ENCODE measurements around the gene MRPS24.

The MRPS24 gene

DNA sequence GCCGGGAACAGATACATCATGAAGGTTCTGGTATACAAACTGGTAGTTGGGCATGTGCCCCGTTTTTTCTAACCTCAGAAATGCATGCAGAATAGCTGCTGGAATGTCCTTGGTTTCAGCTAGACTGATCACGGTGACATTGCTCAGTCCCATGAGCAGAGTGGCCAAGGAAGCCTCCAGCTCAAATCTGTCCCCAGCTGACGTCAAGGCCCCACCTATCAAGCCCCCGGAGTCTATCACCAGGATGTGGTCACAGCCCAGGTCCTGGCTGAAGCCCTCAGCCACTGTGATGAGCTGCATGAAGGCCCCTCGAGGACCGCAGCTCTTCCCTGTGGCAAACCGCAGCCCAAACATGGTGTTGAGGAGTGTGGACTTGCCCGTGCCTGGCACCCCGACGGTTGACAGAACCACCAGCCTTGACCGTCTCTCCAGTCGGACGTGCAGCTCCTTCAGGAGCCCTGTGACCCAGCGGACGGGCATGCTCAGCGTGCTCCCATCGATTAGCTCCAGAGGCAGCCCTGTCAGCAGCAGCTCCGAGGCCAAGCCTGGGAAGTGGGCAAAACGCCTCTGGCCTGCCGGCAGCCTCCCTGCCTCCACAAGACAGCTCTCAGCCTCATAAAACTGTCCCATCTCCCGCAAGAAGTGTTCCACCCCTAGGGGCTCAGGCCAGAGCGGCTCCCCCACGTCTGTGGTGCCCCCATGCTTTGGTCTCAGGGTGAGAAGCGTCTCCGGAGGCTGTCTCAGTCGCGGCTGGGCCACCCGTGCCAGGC lies 7.8 kb upstream of the MRPS24 start:
- DNase-seq, result no peak

DNA sequence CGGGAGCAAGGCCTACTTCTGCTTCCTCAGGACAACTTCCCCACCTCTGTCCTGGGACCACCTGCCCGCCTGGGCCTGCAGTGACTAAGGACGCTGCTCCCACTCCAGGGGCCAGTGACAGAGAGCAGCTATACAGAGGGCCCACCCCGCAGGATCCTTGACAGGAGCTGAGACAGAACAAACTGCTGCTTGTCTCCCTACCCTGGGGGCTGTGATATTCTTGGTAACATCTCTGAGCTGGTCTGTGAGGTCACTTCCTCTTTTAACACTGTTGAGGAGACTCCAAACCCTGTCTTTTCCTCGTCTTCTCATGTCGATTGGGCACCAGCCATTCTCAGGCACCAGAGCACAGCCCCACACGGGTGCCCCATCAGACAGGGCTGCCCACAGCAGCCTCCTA lies 6.9 kb upstream of the MRPS24 start:
- peak; percentile 39 for DNase-seq

DNA sequence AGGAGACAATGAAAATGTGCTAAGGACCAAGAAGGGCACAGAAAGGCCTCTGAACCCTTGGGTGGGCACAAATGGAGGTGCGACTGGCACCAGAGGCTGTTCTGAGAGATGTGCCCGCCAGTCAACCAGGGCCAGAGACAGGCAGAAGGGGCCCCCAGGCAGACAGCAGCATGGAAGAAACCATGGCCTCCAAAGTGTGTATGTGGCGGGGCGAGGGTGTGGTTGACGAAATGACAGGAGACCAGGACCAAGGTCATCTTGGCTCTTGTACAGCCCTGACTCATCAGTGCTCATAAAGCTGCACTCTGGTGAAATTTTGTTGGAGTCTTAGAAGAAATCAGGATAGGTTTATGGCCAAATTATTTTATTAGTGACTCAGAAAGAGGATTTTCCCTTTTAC lies 4.0 kb upstream of the MRPS24 start:
- DNase-seq, result no peak

DNA sequence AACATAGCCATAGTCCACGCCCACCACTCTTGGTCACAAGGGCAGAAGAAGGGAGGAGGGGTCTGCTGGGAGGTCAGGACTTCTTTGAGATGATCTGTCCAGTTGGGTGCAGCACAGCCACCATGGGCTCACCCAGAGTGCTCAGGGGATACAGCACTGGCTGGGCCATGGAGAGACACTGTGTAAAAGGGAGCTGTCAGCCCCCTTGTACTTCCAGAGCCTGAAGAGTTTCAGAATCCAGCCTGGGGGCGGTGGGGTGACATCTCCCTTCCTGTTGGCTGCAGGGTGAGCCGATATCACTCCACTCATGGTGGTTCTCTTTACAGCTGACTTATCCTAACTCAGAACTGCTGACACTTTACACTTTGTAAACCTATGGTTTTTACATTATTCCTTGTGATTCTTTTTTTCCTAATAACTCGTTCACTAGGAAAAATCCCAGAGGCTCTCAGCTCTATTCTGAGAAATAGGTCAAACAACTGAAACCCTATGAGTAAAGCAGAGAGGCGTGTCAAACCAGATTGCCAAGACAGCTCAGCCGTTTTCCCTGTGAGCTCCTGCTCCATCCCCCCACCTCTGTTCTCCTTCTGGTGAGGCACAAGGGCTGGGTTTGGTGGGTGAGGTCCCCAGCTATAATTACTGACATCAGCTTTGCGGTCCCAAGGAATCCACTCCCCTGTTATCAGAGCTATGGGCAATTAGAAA lies 3.2 kb upstream of the MRPS24 start:
- DNase-seq, result no peak

DNA sequence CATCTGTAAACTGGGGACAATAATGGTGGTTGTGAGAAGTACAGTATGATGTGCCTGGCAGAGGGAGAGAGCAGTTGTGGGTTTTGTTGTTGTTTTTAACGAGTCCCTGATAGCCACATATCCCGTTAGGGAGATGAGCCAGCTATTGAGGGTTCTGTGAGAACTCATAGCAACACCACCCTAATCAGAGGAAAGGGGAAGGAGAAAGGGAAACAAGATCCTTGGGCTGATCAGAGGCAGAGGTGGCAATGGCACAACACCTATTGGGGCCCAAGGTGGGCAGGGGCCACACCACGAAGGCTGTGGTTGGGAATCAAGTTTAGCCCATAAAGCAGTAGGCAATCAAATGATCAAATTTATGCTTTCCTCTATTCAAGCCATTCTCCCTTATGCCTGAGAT lies 1.7 kb upstream of the MRPS24 start:
- no peak for DNase-seq

DNA sequence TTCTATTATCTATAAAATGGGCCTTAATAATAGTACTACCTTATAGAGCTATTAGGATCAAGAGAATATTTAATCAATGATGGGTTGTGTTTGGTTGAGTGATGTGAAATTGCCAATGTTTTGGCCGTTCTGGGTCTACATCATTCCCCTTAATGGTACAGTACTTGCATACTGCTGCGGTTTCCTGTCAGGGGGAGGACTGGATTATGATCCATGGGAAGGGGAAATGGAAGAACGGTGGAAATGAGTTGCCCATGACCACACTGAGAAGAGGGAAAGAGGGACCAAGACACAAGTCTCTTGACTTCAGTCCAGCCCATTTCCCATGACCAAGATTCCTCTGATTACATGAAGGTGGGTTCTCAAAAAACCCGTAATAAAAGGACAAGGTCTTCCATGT lies 999 bp upstream of the MRPS24 start:
- no peak for DNase-seq

DNA sequence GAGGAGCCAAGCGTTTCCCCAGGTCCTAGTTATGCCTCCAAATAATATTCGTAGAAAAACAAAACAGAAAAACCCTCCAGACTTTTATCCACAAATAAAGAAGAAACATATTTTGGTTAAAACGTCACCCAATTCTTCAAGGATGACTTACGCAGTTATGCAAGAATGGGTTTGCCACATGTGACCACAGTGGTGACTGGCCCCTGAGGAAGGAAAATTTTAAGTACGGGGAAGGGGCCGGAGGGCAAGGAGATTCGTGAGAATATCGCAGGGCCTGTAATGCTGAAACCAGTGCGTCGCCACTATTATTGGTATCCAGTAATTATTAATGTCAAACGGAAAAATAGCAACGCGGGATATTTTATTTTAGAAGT lies 537 bp upstream of the MRPS24 start:
- DNase-seq, result peak; percentile 69

DNA sequence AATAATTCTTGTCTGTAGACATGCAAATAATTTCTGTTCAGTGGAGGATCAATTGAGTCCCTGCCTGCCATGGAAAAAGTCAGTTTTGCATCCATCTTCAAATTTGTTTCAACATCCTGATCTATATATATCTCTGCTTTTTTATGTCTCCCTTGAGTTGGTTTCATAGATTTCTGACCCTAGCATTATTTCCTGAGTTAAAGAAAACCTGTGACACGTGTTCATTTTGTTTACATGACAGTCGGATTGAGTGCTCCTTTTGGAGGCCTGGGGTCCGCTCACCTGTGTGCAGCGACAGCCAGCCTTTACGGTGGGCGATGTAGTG lies 674 bp downstream of the MRPS24 start:
- no peak for DNase-seq

DNA sequence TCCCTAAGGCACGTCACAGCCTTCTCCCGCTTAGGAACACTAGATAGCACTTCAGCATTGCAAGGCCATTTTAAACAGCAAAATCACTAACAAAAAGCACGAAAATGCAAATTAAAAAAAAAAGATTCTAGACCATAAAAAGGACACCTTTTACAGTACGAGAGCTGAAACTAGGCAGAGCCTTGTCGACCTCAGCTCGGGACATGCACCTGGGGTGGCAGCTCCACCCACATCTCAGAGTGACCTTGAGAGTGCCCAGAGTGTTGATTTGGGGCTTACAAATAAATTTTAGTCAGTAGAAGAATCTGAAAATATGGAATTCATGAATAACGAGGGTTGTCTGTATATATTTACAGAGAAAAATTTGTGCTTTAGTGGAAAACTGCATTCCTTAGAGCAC lies 1.1 kb downstream of the MRPS24 start:
- DNase-seq, result no peak

DNA sequence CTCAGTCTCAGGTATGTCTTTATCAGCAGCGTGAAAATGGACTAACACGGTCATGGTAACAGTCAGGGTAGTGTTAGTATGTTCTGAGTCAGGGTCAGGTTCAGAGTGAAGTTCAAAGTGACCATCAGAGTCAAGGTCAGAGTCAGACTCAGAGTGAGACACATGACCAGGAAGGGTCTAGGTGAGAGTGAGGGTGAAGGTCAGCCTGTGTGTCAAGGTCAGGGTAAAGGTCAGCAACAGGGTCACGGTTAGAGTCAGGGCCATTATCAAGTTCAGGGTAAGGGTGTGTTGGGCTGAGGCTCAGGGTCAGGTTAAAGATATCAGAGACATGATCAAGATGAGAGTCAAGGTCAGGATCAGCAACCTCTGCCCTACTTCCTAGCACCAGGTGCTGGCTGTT lies 4.0 kb downstream of the MRPS24 start:
- no peak for DNase-seq

DNA sequence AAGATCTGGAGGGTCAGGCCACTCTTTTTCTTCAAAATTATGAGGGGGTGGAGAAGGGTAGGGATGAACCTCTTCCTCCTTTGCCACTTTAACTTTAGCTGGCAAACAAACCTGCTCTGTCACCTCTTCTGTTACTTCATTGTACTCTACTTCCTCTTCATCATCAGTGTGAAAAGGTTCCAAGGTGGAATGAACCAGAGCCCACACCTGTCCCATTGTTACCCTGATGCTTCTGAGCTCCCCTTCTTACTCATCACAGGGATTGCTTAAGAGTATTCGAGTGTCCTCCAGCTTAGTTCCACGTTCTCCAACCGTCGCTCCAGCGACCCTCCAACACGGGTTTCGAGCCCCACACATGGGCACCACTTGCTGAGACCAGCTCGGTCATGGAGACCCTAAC lies 5.2 kb downstream of the MRPS24 start:
- DNase-seq, result no peak

DNA sequence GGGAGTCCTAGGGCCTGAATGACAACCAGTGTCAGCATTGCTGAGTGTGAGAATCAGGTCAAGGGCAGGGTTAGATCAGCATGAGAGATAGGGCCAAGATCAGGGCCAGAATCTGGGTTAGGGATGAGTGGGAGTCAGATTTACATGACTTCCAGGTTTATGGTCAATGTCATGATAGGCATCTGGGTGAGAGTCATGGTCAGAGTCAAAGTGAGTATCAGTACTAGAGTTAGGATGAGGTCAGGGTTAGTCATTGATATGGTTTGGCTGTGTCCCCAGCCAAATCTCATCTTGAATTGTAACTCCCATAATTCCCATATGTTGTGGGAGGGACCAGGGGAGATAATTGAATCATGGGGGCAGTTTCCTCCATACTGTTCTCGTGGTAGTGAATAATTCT lies 12.3 kb downstream of the MRPS24 start:
- no peak for DNase-seq

DNA sequence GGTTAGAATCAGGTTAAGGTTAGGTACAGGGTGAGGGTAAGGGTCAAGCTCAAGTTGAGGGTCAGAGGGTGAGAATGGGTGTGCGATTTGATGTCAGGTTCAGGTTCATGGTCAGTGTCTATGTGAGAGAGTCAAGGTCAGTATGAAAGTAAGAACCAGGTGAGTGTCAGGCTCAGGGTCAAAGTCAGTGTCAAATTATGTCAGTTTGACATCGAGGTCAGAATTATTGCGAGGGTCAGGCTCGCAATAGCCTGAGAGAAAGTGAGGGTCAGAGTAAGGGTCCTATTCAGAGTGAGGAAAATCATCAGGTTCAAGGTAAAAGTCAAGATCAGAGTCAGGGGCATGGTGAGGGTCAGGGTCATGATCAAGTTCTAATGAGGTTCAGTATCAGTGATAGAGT lies 13.0 kb downstream of the MRPS24 start:
- DNase-seq, result no peak

DNA sequence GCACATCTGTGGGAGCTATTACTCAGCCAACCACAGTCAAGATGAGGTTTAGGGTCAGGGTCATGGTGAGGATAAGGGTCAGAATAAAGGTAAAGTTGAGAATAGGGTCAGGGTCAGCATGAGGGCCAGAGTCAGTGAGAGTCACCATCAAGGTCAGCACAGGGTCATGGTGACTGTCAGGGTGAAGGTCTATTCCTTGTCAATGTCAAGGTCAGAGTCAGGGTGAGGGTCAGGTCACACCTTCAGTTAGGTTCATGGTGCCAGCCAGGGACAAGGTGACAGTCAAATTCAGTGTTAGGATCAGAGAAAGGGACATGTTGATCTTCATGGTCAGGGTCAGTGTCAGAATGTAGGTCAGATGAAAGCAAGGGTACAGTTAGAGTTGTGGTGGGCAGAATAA lies 14.1 kb downstream of the MRPS24 start:
- no peak for DNase-seq

DNA sequence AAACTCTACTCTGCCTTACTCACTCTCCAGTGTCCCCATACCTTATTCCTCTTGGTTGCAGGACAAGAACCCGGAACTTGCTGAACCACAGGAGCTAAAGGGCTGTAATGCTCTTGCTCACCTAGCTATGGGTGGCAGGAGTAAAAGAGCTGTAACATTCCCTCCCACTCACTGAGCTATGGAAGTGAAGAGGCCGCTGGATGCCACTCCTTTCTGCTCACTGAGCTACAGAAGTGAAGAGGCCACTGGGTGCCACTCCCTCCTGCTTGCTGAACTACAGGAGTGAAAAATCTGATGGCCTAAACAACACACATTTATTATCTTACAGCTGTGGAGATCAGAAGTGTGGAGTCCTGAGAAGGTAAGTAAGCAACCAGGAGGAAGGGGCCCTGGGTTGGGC lies 17.5 kb downstream of the MRPS24 start:
- DNase-seq, result no peak

DNA sequence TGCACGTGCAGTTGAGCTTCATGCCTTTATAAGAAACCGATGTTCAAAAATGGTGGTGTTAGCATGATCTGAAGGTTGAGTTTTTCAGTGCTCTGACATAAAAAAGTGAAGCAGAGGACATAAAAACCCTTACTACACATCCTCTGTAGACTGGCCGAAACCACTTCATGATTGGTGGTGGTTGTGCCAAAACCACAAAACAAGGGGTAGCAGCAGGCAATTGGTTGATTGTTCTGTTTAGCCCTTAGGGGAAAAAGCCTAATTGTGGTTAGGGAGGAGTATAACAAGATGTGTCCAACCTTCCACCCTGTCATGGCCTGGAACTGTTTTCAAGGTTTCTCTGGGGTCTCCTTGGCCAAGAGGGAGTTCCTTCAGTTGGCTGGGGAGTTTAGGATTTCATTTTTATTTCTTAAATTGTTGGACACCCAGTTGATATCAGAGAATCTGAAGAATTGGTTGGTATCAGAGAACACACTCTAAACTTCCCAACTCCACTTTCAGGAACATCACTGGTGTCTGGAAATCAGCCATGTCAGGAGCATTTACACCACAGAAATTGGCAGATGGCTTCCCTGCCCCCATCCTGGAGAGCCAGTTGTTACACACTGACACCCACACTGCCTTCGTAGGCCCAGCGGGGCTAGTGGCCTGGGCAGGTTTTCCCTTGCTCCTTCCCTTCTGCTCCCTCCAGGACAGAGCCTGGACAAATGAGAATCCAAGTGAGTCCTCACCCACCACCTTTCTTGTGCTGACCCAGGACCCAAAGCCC lies 18.8 kb downstream of the MRPS24 start:
- peak; percentile 80 for DNase-seq

DNA sequence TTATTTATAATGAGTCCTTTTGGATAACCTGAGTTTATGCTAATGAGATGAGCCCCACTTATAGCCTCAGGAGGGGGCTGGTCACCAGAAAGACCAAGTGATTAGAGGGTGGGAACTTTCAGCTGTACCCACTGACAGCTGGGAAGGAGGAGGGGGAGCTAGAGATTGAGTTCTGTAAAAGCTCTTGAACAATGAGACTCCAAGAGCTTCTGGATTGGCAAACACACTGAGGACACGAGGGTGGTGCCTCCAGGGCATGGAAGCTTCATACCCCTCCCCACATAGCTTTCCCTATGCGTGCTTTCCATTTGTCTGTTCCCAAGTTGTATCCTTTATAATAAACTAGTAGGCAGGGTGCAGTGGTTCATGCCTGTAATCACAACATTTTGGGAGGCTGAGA lies 20.3 kb downstream of the MRPS24 start:
- no peak for DNase-seq

DNA sequence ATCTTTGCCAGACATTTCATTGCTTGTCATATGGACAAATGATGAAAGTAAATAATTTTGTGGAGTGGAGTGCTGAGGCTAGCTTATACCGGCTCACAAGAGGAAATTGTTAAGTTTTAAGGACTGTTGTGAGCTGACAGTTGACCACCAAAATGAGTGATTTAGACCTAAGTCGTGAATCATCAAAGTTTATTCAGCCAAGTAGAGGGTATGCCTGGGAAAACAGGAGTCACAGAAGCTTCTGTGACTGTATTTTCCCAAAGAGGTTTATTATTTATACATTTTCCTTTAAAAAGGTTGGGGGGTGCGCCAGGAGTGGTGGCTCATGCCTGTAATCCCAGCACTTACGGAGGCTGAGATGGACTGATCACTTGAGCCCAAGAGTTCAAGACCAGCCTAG lies 21.8 kb downstream of the MRPS24 start:
- no peak for DNase-seq

DNA sequence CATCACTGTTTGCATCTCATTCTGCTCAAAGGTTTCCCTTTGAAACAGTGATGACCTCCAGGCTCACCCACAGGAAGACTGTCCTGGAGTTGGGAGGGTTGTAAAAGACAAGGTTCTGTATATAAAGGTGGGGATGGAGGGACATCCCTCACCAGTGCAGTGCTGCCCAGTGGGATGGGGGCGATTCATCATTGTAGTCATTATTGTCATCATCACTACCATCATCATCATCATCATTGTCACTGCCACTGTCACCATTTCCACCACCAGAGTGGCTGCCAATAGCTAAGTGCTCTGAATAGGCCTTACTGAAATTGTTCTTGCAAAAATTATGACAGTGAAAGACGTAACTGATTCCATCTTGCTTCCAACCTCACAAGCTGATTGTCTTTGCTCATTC lies 24.7 kb downstream of the MRPS24 start:
- DNase-seq, result no peak

DNA sequence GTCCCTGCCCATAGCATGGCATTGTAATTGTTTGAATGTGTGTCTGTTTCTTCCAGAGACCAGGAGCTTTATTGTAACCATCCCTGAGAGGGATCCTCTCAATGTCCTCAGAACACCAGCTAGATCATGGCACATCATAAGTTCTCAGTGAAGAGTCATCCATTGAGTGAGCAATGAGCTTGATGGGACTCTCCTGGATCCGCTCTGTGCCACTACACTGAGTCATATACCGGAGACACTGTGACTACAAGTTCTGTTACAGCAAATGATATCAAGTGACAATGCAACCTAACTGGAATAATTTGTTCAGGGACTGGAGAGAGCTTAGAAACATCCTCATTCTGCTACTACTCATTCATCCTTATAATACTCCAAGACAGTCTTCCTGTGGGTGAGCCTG lies 25.1 kb downstream of the MRPS24 start:
- no peak for DNase-seq

DNA sequence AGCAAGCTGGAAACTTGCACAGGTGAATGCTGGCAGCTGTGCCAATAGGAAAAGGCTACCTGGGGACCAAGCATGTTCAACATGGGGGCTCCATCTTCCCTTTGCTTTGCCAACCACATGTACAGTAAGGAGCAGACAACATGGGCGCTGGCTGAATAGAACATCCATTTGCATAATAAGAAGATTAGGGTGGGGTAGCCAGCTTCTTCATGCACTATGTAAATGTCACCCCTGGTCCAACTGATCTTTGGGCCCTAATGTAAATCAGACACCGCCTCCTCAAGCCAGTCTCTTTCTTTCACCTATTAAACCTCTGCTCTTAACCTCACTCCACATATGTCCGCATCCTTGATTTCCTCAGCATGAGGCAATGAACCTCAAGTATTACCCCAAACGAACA lies 26.0 kb downstream of the MRPS24 start:
- no peak for DNase-seq

DNA sequence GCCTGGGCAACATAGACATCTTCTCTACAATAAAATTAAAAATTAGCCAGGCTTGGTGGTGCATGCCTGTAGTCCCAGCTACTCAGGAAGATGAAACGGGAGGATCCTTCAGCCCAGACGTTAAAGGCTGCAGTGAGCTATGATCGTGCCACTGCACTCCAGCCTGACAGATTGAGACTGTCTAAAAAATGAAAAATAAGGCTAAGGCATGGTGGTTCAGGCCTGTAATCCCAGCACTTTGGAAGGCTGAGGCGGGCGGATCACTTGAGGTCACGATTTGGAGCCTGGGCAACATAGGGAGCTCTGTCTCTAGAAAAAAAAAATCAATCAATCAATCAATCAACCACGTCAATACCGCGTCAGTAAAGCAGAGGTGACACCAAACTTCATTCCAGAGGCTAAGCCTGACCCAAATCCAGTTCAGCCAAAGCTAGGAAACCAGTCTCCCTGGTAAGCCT lies 31.1 kb downstream of the MRPS24 start:
- no peak for DNase-seq

DNA sequence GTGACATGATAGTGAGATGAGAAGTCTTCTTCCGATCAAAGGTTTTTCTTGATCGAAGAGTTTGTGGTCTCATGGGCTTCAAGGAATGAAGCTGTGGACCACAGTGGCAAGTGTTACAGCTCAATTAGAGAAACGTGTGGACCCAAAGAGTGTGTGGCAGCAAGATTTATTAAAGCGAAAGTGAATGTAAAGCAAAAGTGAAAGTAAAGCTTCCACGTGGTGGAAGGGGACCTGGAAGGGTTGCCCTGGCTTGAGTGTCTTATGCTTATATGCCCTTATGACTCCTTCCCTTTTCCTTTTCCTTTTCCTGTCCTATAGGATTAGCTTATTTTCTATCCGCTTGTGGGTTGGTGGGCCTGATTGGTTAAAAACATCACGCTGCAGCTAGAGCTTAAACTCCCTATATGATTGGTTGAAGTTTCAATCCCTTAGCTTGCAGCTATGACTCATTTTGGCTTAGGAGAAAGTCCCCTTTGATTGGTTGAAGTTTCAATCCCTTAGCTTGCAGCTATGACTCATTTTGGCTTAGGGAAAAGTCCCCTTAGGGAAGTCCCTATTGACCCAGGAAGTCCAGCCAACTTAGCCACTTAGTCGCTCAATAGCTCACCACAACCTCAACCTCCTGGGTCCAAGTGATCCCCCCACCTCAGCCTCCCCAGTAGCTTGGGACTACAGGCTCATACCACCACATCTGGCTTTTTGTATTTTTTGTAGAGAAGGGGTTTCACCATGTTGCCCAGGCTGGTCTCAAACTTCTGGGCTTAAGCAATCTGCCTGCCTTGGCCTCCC lies 34.7 kb downstream of the MRPS24 start:
- DNase-seq, result peak; percentile 58
